Measurements from ENCODE around the gene CDK17.
"Not testable (repeated sequence)": the region's sequence is repeated elsewhere in the genome, so short reads cannot be mapped to it uniquely, and the experiment has no call there.

Gene CDK17

DNA sequence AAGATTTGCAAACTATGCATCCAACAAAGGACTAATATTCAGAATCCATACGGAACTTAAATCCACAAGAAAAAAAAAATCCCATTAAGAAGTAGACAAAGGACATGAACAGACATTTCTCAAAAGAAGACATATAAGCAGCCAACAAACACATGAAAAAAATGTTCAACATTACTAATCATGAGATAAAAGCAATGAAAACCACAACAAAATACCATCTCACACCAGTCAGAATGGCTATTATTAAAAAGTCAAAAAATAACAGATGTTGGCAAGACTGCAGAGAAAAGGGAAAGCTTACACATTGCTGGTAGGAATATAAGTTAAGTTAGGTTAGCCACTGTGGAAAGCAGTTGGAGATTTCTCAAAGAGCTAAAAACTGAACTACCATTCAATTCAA is 16.2 kb downstream of the CDK17 start:
- DNase-seq, result no peak

DNA sequence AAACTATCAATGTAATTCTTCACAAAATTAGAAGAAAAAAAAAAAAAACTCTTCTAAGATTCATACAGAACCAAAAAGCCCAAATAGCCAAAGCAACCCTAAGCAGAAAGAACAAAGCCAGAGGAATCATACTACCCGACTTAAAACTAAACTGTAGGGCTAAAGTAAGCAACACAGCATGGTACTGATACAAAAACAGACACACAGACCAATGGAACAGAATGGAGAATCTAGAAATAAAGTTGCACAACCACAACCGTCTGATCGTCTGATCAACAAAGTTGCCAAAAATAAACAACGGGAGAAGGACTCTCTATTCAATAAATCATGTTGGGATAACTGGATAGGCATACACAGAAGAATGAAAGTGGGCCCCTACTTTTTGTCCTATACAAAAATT is 16.9 kb downstream of the CDK17 start:
- DNase-seq, result no peak

DNA sequence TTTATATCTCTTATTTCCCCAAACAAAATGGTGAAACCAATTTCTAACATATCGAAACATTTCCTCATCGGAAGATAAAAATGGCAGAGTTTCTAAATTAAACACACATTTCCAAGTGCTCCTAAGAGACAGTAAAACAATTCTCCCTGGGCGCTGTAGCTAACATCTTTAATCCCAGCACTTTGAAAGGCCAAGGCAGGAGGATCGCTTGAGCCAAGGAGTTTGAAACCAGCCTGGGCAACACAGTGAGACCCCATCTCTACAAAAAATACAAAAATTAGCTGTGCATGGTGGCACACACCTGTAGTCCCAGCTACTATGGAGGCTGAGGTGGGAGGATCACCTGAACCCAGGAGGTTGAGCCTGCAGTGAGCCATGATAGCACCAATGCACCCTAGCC is 20.5 kb downstream of the CDK17 start:
- not testable (repeated sequence) for DNase-seq

DNA sequence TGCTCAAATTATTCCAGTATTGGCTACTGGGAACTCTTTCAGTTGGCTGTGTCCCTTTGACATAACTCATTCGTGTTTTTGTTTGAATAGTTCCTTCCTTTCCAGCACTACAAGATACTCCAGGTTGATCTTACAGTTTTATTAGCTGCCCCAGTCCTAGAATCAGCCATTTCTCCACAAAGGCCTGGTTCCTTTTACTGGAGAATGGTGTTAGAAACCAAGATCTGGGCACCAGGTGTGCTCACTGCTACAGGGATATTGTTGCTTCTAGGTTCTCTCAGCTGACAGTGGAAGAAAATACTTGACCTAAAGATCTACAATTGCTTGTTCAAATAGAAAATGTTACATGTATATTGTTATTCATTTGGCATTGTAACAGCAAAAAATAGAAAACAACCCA is 21.9 kb downstream of the CDK17 start:
- DNase-seq, result no peak

DNA sequence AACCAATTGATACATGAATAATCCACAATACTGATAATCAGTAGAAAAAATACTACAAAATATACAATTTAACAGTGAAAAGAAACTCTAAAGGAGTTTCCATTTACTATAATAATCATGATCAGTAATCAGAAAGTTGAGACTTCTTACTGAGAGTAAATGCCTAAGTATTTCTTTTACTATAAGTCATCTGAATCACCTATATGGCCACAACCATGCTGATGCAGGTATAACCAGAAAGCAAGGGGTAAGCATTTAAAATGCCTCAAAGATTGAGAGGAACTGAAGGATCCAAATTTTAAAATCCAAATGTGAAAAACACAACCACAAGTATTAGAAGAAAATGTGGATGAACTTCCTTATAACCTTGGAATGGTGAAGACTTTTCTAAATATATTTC is 23.4 kb downstream of the CDK17 start:
- DNase-seq, result no peak

DNA sequence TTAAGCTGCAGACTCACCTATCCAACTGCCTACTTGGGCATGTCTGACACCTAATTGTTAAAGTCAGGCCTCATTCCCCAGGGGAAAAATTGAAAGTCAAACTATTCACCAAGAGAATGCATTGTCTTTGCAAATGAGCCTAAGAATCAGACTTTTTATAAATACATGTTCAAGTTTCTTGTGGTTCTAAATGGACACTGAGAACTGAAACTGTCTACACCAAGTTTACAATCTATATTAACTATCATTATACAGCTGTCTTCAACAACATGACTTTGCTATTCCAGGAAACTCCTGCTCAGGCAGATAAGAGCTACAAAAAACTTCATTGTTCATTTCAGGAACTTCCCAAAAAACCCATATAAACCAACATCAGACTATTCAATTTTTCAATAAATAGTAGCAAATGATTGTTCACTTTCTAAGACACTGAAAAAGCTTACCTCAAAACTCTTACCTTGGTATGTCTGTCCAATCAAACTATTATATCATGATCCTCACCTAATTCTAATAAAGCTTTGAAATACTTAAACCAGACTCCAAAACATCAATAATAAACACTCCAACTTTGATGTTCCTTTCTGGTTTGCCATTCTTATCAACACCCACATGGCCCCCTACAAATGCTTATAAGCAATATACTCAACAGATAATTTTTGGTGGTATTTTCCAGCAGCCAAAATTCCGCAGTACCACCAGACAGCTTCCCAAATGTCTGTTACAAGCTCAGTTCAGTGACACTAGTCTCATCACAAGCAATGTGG is 24.2 kb downstream of the CDK17 start:
- no peak for DNase-seq

DNA sequence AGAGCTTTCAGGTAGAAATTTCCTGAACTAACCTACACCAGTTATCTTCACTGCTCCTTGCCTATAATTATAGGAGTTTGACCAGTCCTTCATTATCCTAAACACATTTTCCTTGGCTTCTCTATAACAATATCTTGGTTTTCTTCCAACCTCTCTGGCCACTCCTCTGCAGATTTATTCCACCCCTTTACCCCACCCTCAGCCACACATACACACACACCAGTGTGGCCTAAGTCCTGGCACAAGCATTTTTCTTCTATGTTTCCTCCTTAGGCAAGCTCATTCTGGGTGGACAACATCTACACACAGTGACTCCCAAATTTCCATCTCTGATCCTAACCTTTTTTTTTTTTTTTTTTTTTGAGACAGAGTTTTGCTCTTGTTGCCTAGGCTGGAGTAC is 25.1 kb downstream of the CDK17 start:
- no peak for DNase-seq

DNA sequence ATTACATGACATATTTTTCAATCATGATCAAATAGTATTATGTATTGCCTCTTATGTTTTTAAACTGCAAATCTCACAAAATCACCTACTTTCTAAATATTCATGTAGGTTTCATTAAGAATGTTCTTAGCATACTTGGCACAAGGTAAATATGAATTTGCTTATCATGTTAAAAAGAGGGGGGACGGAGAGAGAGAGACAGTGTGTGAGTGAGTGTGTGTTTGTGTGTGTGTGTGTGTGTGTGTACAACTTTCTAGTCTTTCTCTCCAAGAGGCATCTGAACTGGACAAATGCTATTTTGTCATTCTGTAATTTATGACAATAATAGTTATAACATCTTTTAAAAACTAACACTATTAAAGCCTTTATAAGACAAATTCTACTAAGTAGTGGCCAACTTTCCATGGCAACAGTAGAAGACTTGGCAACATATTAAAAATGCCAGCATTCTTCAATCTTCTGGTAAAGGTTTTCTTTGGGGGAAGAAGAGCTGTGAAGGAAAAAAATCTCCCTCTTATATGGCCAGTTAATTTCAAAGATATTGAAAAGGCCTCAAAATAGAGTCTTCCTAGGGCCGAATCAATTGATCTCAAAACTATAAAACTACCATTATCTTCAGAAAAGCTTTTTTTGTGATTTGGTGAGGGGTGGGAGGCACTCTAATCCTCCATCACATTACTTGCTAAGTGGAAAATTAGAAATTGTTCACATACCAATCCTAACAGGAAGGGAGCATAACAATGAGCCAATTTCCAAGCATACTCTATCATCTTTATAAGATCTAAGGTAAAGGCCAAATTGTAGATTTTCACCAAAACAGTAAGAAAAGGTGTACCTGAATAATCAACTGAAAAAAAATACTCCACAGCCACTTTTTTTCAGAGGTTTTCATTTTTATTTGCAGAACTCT is 28.2 kb downstream of the CDK17 start:
- no peak for DNase-seq

DNA sequence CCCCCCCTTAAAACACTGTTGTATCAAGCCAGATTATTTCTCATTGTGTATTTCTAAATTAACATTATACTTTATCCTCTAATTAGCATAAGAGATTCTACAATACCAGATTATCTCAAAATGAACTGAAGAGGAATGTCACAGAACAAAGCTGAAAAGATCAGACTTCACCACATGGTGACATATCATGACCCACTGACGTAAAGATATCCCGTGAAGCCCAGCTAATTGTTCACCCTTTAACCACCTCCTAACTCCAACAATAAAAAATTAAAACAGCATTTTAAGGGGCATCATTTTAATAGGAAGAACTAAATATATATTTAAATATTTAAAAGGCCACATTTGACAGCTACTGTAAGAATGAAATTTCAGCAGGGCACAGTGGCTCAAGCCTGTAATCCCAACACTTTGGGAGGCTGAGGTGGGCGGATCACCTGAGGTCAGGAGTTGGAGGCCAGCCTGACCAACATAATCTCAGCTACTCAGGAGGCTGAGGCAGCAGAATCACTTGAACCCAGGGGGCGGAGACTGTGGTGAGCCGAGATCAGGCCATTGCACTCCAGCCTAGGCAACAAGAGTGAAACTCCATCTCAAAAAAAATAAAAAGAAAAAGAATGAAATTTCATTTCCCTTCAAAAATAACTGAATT is 29.0 kb downstream of the CDK17 start:
- DNase-seq, result no peak

DNA sequence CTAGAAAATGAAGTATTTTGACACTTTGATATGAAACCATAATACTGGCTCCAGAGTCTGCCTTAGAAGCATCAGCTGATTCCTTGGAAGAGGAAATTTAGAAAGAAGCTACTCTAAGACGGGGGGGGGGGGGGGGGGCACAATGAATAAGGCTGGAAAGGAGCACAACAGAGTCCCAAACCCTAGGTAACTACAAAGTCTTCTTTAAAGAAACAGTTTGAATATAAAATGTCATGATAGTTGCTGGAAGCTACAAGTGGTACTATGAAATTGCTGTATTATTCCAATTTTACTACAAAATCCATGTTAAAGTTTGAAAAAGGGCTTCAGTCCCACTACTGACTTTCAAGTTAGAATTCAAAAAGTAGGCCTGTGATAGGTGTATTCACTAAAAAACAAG is 31.6 kb downstream of the CDK17 start:
- DNase-seq, result no peak

DNA sequence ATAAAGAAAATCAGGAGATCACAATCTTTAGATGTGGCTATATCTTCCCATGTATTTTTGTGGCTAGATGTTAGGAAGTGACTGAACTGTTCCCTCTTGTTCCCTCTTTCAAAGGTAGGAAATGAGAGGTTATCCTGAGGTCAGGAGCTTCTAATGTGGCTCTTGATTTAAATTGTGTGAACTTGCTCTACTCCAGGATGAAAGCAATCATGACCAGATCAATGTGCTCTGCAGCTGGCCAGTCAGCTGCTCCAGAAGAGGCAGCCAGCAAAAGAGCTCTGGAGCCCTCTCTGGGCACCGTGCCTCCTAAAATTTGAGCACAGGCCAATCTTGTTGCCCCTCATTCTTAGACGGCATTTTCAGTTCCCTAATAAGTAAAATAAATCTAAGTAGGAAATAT is 32.0 kb downstream of the CDK17 start:
- no peak for DNase-seq

DNA sequence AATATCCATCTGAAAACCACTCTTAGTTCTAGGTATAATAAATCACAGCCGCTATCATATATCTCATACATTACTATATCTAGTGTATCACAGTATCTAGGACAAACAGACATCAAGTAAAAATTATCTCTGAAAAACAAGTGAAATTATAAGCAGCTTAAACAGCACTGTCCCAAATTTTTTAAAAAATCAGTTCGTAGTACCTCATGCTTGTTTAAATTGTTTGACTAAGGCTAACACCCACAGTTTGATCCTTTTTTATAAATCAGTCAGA is 33.9 kb downstream of the CDK17 start:
- DNase-seq, result no peak

DNA sequence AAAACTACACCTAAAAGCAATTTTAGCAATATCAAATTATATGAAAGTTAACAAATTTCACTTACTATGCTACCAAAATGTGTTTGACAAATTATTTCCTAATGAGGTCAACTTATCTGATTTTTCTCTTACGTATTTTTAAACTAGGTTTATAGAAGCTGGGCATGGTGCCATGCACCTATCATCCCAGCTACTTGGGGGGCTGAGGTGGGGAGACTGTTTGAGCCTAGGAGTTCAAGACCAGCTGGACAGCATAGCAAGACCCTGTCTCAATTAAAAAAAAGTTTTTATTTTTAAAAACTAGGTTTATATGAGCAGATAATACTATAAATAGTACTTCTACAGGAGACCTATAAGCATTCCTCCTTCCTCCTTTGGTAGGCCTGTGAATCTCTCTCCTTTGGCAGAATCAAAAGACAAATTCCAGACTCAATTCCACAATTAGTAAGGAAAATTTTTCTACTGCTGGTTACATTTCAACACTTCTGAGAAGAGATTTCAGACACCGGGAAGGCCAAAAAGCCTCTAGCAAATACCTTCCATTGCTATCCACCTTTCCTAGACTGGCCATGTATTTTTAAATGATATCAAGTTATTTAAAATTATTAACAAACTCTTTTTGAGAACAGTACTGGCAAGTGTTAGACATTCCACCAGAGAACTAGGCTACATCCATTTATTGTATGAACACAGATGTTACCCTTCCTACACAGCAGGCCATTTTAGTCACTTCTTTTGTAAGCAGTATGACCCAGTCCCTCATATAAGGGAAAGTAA is 34.4 kb downstream of the CDK17 start:
- DNase-seq, result no peak

DNA sequence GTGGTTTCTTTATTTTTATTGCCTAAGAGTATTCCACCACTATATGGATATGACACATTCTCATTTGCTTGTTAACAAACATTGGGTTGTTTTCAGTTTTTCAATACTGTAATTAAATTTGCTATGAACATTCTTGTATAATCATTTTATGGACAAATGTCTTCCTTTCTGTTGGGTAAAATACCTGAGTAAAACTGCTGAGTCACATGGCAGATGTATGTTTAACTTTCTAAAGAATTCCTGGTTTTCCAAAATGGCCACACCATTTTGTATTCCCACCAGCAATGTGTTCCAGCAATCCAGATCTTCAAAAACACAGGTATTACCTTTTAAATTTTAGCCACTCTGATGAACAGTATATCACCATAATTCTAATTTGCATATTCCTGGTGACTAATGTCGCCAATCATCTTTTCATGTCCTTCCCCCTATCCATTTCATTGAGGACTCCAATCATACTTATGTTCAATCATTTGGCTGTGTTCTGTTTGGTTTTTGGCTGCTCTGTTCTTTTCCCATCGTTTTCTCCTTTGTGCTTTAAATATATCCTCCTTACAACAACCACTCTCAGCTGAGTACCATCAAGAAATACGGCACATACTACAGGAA is 36.0 kb downstream of the CDK17 start:
- no peak for DNase-seq

DNA sequence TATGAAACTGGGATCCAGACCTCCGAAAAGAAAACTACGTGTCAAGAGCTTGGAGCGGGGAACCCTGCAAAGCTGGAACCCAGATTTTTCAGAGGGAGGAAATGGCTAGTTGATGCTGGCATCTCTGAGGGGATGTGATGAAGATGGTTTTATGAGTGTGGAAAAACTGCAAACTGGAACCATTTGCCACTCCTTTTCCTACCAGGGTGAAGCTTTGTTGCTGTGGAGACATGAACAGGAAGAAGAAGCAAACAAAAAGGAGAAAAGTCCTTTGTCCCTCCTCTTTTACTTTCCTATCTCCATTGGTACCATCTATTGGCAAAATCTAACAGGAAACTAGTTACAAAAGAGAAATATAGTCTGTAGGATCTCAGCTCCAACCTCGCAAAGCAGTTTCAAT is 39.2 kb downstream of the CDK17 start:
- no peak for DNase-seq

DNA sequence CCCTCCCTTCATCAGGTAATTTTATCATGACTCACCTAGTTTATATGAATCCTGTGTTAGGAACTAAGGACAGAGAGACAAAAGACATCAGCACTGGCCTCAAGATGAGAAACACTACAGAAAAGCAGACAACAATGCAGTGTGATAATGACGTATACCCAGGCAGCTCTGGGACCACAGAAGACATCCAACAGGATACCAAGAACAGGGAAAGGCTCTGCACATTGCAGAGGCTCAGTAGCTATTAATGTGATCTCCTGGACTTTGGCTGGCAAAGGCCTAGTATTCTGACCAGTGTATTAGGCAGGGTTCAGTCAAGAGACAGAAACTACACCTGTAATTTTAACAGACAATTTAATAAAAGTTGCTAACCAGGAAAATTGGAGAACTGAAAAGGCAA is 39.7 kb downstream of the CDK17 start:
- DNase-seq, result no peak

DNA sequence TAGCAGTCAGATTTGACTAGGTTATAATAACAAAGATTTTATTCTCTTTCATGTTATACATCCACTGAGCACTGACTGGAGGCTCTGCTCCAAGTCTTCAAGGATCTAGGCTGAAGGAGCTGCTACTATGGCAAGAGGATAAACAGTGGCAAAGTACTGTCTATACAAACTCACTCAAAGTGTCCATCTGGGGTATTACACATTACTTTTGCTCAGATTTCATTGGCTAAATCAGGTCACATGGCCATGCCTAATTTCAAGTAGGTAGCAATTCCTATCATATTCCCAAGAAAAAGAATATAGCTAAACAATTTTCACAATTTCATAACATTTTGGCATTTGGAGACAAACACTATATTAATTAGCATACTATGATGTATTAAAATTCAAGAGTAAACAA is 40.9 kb downstream of the CDK17 start:
- DNase-seq, result no peak

DNA sequence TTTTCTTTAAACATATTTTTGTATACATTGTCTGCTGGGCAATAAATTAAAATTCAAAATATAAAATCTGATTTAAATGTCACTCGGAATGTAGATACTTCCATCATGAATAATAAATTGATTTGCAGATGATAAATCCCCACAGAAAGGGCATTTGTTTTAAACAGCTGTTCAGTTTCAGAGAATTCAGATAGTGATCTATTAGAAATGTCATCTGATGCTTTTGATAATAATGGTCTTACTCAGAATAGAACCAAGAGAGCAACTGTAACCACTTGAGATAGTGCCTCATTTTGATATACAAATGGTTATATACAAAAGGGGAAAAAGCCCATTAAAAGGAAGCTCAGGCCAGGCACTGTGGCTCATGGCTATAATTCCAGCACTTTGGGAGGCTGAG is 43.4 kb downstream of the CDK17 start:
- no peak for DNase-seq

DNA sequence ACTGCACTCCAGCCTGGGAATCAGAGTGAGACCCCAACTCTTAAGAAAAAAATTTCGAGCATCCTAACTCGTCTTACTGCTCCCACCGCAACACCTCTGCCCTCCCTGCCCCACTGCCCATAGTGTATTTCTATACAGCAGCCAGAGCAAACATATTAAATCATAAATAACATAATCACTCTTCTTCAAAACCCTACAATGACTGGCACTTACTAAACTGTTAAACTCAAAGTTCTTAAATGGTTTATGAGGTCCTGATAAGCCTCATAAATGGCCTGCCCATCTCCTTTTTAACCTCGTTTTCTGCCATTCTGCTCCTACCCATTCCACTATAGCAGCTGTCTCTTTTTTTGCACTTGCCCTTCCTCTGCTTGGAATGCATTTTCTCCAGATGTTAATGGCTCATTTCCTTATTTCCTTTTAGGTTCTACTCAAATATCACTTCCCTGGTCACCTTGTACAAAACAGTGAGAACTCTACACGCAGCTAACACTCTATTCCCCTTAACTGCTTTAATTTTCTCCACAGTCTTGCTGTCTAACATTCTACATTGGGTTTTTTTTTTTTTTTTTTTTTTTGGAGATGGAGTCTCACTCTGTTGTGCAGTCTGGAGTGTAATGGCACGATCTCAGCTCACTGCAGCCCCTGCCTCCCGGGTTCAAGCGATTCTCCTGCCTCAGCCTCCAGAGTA is 45.2 kb downstream of the CDK17 start:
- DNase-seq, result no peak

DNA sequence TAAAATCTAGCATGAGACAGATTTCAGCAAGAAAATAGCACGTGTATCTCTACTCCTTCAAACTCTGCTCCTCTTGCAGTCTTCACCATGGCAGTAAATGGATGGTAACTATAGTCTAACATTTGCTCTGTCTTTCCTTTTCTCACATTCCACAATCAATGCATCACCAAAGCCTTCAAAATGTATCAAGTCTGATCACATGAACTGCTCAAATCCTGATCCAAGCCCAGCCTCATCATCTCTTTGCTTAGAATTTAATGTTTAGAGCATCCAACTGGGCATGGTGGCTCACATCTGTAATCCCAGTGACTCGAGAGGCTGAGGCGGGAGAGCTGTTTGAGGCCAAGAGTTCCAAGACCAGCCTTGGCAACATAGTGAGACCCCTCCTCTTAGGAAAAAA is 45.9 kb downstream of the CDK17 start:
- DNase-seq, result no peak

DNA sequence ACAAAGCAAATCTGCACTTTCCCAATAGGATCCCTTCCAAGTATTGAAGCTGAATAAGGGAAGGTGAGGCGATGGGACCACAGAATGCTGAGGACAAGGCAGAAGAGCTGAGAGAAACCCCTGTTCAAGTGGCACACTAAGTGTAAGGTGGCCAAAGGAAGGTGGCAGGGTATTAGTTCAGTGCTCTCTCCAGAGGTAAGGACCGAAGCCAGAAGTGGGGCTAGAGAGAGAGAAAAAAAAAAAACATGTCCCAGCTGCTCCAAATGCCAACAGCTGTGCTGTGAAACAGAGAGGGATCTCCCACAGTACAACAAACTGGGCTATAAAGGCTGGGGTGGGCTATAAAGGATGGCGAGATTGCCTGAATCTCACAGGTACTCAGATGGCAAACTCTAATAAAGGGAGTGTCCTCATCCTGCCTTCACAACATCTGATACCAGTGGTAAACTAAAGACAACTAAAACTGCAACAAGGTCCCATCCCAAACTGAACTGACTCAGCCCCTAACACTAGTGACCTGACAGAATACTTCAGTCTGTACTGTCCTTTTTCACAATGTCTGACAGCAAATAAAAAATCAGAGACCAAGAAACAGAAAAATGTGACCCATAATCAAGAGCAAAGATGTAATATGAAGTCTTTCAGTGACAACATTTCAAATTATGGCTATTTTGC is 47.9 kb downstream of the CDK17 start:
- no peak for DNase-seq

DNA sequence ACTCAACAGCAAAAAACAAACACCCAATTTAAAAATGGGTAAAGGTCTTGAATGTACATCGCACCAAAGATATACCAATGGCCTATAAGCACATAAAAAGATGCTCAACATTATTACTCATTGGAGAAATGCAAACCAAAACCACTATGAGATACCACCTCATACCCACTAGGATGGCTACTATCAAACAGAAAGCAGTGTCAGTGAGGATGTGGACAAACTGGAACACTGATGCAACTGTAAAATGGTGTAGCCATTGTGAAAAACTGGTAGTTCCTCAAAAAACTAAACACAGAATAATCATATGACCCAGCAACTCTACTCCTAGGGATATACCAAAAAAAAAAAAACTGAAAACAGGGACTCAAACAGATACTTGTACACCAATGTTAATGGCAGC is 49.3 kb downstream of the CDK17 start:
- no peak for DNase-seq
